H9 (cell line): ENCODE results near the gene DLG2. TPM values are rescaled to one million over a fixed set of nuclear protein-coding genes. Genes with fewer than 3 reads are reported as not detected.

ENCODE experiments used
- DNase-seq: peaks from one replicate; pipeline ENCODE4 v3.0.0-alpha.2; 2017
- H2AFZ ChIP-seq: one replicate; pipeline ENCODE4 v1.6.1; 2013; ENCODE audit warnings: mild to moderate bottlenecking, low read length, control low read depth, moderate library complexity
- H2AK5ac ChIP-seq: 2 replicates; pipeline ENCODE4 v1.6.1; 2013; ENCODE audit warnings: low read length, control low read depth, mixed read lengths; ENCODE audit not compliant: insufficient read length
- H2BK120ac ChIP-seq: one replicate; pipeline ENCODE4 v1.6.1; 2013; ENCODE audit warnings: low read depth, mild to moderate bottlenecking, low read length, control low read depth, inconsistent platforms; ENCODE audit not compliant: poor library complexity, severe bottlenecking
- H2BK12ac ChIP-seq: 2 replicates; pipeline ENCODE4 v1.6.1; 2013; ENCODE audit warnings: low read length, control low read depth, mixed read lengths, low read depth; ENCODE audit not compliant: insufficient read length
- H2BK15ac ChIP-seq: 2 replicates; pipeline ENCODE4 v1.6.1; 2013; ENCODE audit warnings: low read depth, low read length, control low read depth
- H2BK20ac ChIP-seq: one replicate; pipeline ENCODE4 v1.6.1; 2013; ENCODE audit warnings: low read depth, mild to moderate bottlenecking, low read length, control low read depth, inconsistent platforms; ENCODE audit not compliant: poor library complexity, severe bottlenecking
- H2BK5ac ChIP-seq: 2 replicates; pipeline ENCODE4 v1.6.1; 2013; ENCODE audit warnings: low read length, control low read depth, mixed read lengths; ENCODE audit not compliant: insufficient read length
- H3K14ac ChIP-seq: 2 replicates; pipeline ENCODE4 v1.6.1; 2013; ENCODE audit warnings: low read length, control low read depth; ENCODE audit not compliant: insufficient read depth
- H3K18ac ChIP-seq: 2 replicates; pipeline ENCODE4 v1.6.1; 2013; ENCODE audit warnings: low read depth, mild to moderate bottlenecking, mixed read lengths, low read length, control low read depth; ENCODE audit not compliant: insufficient read length
- H3K23ac ChIP-seq: 2 replicates; pipeline ENCODE4 v1.6.1; 2013; ENCODE audit warnings: low read length, control low read depth, mixed read lengths, low read depth; ENCODE audit not compliant: insufficient read length
- H3K23me2 ChIP-seq: 2 replicates; pipeline ENCODE4 v1.6.1; 2013; ENCODE audit warnings: low read depth, mild to moderate bottlenecking, mixed read lengths, low read length, control low read depth; ENCODE audit not compliant: insufficient read length, poor library complexity, severe bottlenecking
- H3K27ac ChIP-seq: 2 replicates; pipeline ENCODE4 v1.5.1; 2013; ENCODE audit warnings: low read length, control low read depth, mixed read lengths, low read depth; ENCODE audit not compliant: insufficient read length
- H3K27me3 ChIP-seq: 2 replicates; pipeline ENCODE4 v1.6.1; 2013; ENCODE audit warnings: low read length, control low read depth, inconsistent platforms; ENCODE audit not compliant: insufficient read depth
- H3K4ac ChIP-seq: 2 replicates; pipeline ENCODE4 v1.6.1; 2013; ENCODE audit warnings: low read depth, mild to moderate bottlenecking, control low read depth, inconsistent platforms, low read length, moderate library complexity
- H3K4me1 ChIP-seq: 2 replicates; pipeline ENCODE4 v1.6.1; 2013; ENCODE audit warnings: low read length, control low read depth, inconsistent platforms; ENCODE audit not compliant: insufficient read depth
- H3K4me2 ChIP-seq: 2 replicates; pipeline ENCODE4 v1.6.1; 2013; ENCODE audit warnings: low read length, control low read depth, mixed read lengths; ENCODE audit not compliant: insufficient read length, insufficient read depth
- H3K56ac ChIP-seq: 2 replicates; pipeline ENCODE4 v1.6.1; 2013; ENCODE audit warnings: low read depth, mild to moderate bottlenecking, mixed read lengths, low read length, control low read depth; ENCODE audit not compliant: insufficient read length
- H3K79me1 ChIP-seq: 2 replicates; pipeline ENCODE4 v1.6.1; 2013; ENCODE audit warnings: low read depth, mild to moderate bottlenecking, moderate library complexity, low read length, control low read depth, inconsistent platforms; ENCODE audit not compliant: insufficient read depth, poor library complexity, severe bottlenecking
- H3K79me2 ChIP-seq: 2 replicates; pipeline ENCODE4 v1.6.1; 2013; ENCODE audit warnings: low read length, control low read depth, inconsistent platforms; ENCODE audit not compliant: insufficient read depth
- H3K9ac ChIP-seq: 2 replicates; pipeline ENCODE4 v1.6.1; 2013; ENCODE audit warnings: low read length, control low read depth, mixed read lengths; ENCODE audit not compliant: insufficient read length; ENCODE audit errors: extremely low read depth
- H3K9me3 ChIP-seq: one replicate; pipeline ENCODE4 v1.6.1; 2013; ENCODE audit warnings: low read depth, low read length, inconsistent platforms; ENCODE audit not compliant: control insufficient read depth
- H3T11ph ChIP-seq: one replicate; pipeline ENCODE4 v1.6.1; 2013; ENCODE audit warnings: mild to moderate bottlenecking, low read length, control low read depth, inconsistent platforms
- H4K20me1 ChIP-seq: one replicate; pipeline ENCODE4 v1.6.1; 2013; ENCODE audit not compliant: control insufficient read depth, insufficient read length, insufficient read depth
- H4K5ac ChIP-seq: 2 replicates; pipeline ENCODE4 v1.6.1; 2013; ENCODE audit warnings: low read depth, mild to moderate bottlenecking, mixed read lengths, low read length, control low read depth; ENCODE audit not compliant: insufficient read length
- H4K8ac ChIP-seq: replicated peaks from 2 replicates; pipeline ENCODE4 v1.6.1; 2013; ENCODE audit warnings: low read length, control low read depth, mixed read lengths, low read depth; ENCODE audit not compliant: insufficient read length
- H4K91ac ChIP-seq: 2 replicates; pipeline ENCODE4 v1.6.1; 2013; ENCODE audit warnings: low read depth, mild to moderate bottlenecking, moderate library complexity, mixed read lengths, low read length, control low read depth; ENCODE audit not compliant: insufficient read length
- H3K27ac Mint-ChIP-seq, 3 experiments: 2 replicates in 2 of 3; 3 replicates in 1 of 3; pipeline ENCODE4 v1.8.0; 2020 to 2021; ENCODE audit warnings: mixed read lengths in 3 of 3, mild to moderate bottlenecking in 1 of 3, moderate library complexity in 1 of 3
- H3K27me3 Mint-ChIP-seq: 2 replicates; pipeline ENCODE4 v1.8.0; 2021; ENCODE audit warnings: low read depth, mild to moderate bottlenecking, moderate library complexity, mixed read lengths
- H3K36me3 Mint-ChIP-seq, 3 experiments: 2 replicates in 2 of 3; 3 replicates in 1 of 3; pipeline ENCODE4 v1.8.0; 2020 to 2021; ENCODE audit warnings: low read depth in 3 of 3, mixed read lengths in 3 of 3; ENCODE audit not compliant: insufficient read depth in 1 of 3
- H3K4me1 Mint-ChIP-seq, 2 experiments: 2 replicates each; pipeline ENCODE4 v1.8.0; 2020; ENCODE audit warnings: mixed read lengths in 2 of 2
- H3K4me3 Mint-ChIP-seq, 2 experiments: 2 replicates in 1 of 2; 3 replicates in 1 of 2; pipeline ENCODE4 v1.8.0; 2020 to 2021; ENCODE audit warnings: mild to moderate bottlenecking in 2 of 2, mixed read lengths in 2 of 2, moderate library complexity in 1 of 2
- H3K9me3 Mint-ChIP-seq, 2 experiments: 2 replicates in 1 of 2; 3 replicates in 1 of 2; pipeline ENCODE4 v1.8.0; 2020; ENCODE audit warnings: mild to moderate bottlenecking in 2 of 2, mixed read lengths in 2 of 2, moderate library complexity in 1 of 2
- WGBS: extraction: QIAGEN DNeasy Blood & Tissue Kit; methylation state at CpG from one replicate; pipeline ENCODE4 v1.1.7; 2013; ENCODE audit warnings: missing lambda C conversion rate, low lambda C conversion rate, mixed read lengths; ENCODE audit not compliant: insufficient read length; ENCODE audit errors: extremely low coverage; 5-methylcytosine and 5-hydroxymethylcytosine counted together
- total RNA-seq: library from RNA; stranded (reverse); gene quantifications from 2 replicates; pipeline ENCODE4 v1.2.1, GENCODE V29; 2021
- TF ChIP-seq, protein P1 (sequence below): fragments of 200-600 bp; sonication (generic); conservative IDR thresholded peaks from 3 replicates; pipeline ENCODE4 v1.8.0; 2021; ENCODE audit warnings: antibody characterized with exemption, mild to moderate bottlenecking

DLG2 gene
- total RNA-seq, 1 experiment from 2014 or later = 8.0 TPM

DNA sequence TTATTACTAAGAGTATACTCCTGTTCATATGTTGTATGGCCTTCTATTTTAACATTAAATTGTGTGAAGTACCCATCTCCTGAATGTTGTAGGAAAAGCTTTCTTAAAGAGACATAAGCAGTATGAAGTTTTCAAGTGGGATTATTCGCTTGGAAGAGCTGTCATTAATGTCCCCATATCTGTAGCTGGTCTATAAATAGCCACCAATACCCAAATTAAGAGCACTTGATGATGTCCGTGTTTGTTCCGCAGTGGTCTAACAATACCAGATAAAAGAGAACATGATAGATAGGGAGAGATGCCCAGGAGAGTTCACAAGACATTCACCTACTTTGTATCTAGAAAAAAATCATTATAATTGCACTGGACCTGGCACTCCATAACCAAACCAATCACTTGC is 527.6 kb downstream of the DLG2 start:
- Histone ChIP-seq H2BK15ac (no peak overlapping the region), H3K23ac (no peak overlapping the region), H4K20me1 (no peaks in the 10 kb centered on the region), H3K4me2 (no peak overlapping the region), H3T11ph (no peak overlapping the region), H4K91ac (no peak overlapping the region), H2AFZ (no peak overlapping the region), H4K5ac (no peak overlapping the region), H3K18ac (no peak overlapping the region), H3K14ac (no peak overlapping the region), H2BK20ac (no peak overlapping the region), H3K79me2 (no peaks in the 10 kb centered on the region), H3K4ac (no peak overlapping the region), H2BK120ac (no peak overlapping the region), H2BK12ac (no peak overlapping the region), H2AK5ac (no peak overlapping the region), H3K27me3 (no peaks in the 10 kb centered on the region), H2BK5ac (no peak overlapping the region), H4K8ac (no peak overlapping the region), H3K9me3 (no peaks in the 10 kb centered on the region), H3K79me1 (no peaks in the 10 kb centered on the region), H3K56ac (no peak overlapping the region), H3K23me2 (no peaks in the 10 kb centered on the region), H3K27ac (no peak overlapping the region), H3K9ac (no peak overlapping the region), H3K4me1 (peaks cover 2% of the 10 kb centered on the region; the same call in 1 of the 2 replicates)
- Mint-ChIP-seq H3K27ac (no peak overlapping the region), H3K9me3 (peaks cover 3 to 5% of the 10 kb centered on the region in 2 experiments; a peak in 3 of 5 replicates), H3K4me3 (no peak overlapping the region), H3K4me1 (peaks cover 5 to 6% of the 10 kb centered on the region in 2 experiments; a peak in 1 of 4 replicates), H3K36me3 (peaks cover 0 to 11% (median 1%) of the 10 kb centered on the region in 3 experiments), H3K27me3 (no peaks in the 10 kb centered on the region)
- TF ChIP-seq, protein P1, sequence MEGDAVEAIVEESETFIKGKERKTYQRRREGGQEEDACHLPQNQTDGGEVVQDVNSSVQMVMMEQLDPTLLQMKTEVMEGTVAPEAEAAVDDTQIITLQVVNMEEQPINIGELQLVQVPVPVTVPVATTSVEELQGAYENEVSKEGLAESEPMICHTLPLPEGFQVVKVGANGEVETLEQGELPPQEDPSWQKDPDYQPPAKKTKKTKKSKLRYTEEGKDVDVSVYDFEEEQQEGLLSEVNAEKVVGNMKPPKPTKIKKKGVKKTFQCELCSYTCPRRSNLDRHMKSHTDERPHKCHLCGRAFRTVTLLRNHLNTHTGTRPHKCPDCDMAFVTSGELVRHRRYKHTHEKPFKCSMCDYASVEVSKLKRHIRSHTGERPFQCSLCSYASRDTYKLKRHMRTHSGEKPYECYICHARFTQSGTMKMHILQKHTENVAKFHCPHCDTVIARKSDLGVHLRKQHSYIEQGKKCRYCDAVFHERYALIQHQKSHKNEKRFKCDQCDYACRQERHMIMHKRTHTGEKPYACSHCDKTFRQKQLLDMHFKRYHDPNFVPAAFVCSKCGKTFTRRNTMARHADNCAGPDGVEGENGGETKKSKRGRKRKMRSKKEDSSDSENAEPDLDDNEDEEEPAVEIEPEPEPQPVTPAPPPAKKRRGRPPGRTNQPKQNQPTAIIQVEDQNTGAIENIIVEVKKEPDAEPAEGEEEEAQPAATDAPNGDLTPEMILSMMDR = no peak
- no CpG with 5 or more reads among the region's 3 CpGs for WGBS
- no peak for DNase-seq
